Ecto neural progenitor cell (in vitro differentiated cells): ENCODE results near the gene HOXB6.
A peak's percentile ranks its signal among the peaks of the same experiment; 100 is the strongest.

ENCODE experiments used
- DNase-seq: peaks from one replicate; pipeline ENCODE4 v3.0.0-alpha.2; 2018; ENCODE audit warnings: low spot score

The HOXB6 gene

GRCh38 chr17:48634493-48635208 is 29.9 kb upstream of the HOXB6 start:
- peak; percentile 44 for DNase-seq

- no peak for DNase-seq
Observed at GRCh38 chr17:48633266-48633677, 28.5 kb upstream of the HOXB6 start.

GRCh38 chr17:48632579-48633265 is 27.9 kb upstream of the HOXB6 start:
- DNase-seq: no peak

- DNase-seq: no peak
Observed at GRCh38 chr17:48631693-48632578, 27.1 kb upstream of the HOXB6 start.

GRCh38 chr17:48630925-48631692 is 26.3 kb upstream of the HOXB6 start:
- DNase-seq: no peak

GRCh38 chr17:48630009-48630924 is 25.5 kb upstream of the HOXB6 start:
- DNase-seq: no peak

GRCh38 chr17:48629411-48629759 is 24.6 kb upstream of the HOXB6 start:
- no peak for DNase-seq

- no peak for DNase-seq
Observed at GRCh38 chr17:48628649-48629410, 24.0 kb upstream of the HOXB6 start.

- no peak for DNase-seq
Observed at GRCh38 chr17:48627623-48628521, 23.1 kb upstream of the HOXB6 start.

- no peak for DNase-seq
Observed at GRCh38 chr17:48627118-48627597, 22.4 kb upstream of the HOXB6 start.

GRCh38 chr17:48626245-48627117 is 21.7 kb upstream of the HOXB6 start, which contains the start of gene HOXB9:
HOXB9 (minus strand) TSS chr17:48626358; CDS start chr17:48626269, 89 bp downstream.
- DNase-seq: no peak

GRCh38 chr17:48625495-48626244 is 20.9 kb upstream of the HOXB6 start:
- no peak for DNase-seq

- DNase-seq: no peak
Observed at GRCh38 chr17:48624544-48625494, 20.0 kb upstream of the HOXB6 start.

GRCh38 chr17:48624118-48624517 is 19.3 kb upstream of the HOXB6 start:
- no peak for DNase-seq

- no peak for DNase-seq
Observed at GRCh38 chr17:48623583-48623982, 18.8 kb upstream of the HOXB6 start.

- DNase-seq: no peak
Observed at GRCh38 chr17:48622857-48623256, 18.1 kb upstream of the HOXB6 start.
